Stimulated activated naive CD8-positive, alpha-beta T cell treated with anti-CD3 and anti-CD28 coated beads, Interleukin-15, Interleukin-2, amounts not matched to agents 100 ng/mL and 50 ng/mL, for 24 hours (primary cell): ENCODE results near the gene LHX4.
A peak's percentile ranks its signal among the peaks of the same experiment; 100 is the strongest.

Experiments
- H3K27ac Mint-ChIP-seq: one replicate; pipeline ENCODE4 v1.8.0; 2021; ENCODE audit warnings: mild to moderate bottlenecking, mixed read lengths
- H3K27me3 Mint-ChIP-seq: one replicate; pipeline ENCODE4 v1.8.0; 2021; ENCODE audit warnings: mixed read lengths
- H3K36me3 Mint-ChIP-seq: one replicate; pipeline ENCODE4 v1.8.0; 2021; ENCODE audit warnings: low read depth, mixed read lengths
- H3K4me1 Mint-ChIP-seq: one replicate; pipeline ENCODE4 v1.8.0; 2021; ENCODE audit warnings: low read depth, mixed read lengths
- H3K4me3 Mint-ChIP-seq: one replicate; pipeline ENCODE4 v1.8.0; 2021; ENCODE audit warnings: mild to moderate bottlenecking, mixed read lengths
- H3K9me3 Mint-ChIP-seq: one replicate; pipeline ENCODE4 v1.8.0; 2021; ENCODE audit warnings: mixed read lengths

Gene LHX4

DNA sequence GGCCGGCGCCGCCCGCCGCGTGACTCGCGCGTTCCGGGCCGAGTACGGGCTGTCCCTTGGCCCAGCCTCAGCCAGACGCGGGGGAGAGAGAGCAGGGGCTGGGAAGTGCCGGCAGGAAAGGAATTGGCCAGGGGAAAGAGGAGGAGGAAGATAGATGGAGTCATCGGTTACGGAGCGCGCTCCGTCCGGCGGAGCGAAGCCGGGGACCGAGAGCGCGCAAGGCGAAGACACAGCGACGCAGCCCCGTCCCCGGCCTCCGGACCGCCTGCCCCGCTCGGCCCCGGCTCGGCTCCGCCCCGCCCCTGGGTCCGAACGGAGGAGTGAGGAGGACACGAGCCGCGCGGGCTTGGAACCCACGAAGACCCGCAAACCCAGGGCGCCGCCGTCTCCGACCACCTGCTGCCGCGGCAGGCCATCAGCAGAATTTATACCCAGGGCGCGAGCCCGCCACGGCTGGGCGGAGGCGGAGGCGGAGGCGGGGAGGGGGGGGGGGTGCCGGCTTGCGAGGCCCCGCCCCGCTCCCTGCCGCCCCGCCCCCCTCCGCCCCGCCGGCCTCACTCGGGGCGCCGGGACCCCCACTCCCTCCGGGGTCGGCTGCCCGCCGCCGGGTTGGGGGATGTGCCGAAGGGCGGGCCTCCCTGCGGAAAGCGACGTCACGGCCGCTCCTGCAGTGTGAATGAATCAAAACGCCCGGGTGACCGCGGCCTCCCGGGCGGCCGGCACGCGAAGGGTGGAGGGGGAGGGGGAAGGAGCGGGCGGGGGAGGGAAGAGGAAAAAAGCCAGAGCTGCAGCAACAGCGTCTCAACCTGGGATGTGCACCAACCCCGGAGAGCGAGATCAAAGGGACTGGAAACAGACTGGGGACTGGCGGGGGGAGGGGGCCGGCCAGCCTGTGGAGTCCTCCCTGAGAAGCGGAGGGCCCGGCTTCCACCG, at the start of gene LHX4:
TSS of gene LHX4 (plus strand) at position 782 of the 933 bp plus-strand sequence. CDS start 266 bp downstream, outside the sequence.
- H3K36me3 Mint-ChIP-seq = no peaks in the 10 kb centered on the region
- no peak within 1 kb of the TSS for H3K27ac Mint-ChIP-seq
- peaks cover 29% of the 10 kb centered on the region for H3K4me1 Mint-ChIP-seq
- H3K4me3 Mint-ChIP-seq = peak within 1 kb of the TSS; percentile 73
- H3K9me3 Mint-ChIP-seq = no peaks in the 10 kb centered on the region
- peaks cover 78% of the 10 kb centered on the region for H3K27me3 Mint-ChIP-seq

DNA sequence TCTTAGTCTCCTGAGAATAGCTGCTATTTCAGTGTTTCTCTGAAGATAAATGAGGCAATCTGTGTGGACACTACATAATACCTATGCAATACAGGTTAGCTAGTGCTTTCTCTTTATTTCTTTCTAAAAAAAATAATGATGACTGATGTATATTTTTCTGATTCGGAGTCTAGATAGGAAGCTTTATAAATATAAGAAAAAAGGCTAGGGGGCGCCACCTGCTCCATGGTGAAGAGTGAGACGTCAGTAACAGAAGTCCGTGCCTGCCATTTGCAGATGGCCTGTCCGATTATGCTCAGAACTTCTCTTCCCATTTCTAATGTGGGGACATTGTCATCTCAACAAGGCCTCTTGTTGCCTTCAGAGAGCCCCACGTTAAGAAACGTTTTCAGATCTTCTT, 49.0 kb upstream of the LHX4 start:
- H3K4me3 Mint-ChIP-seq = no peak overlapping the region
- H3K27me3 Mint-ChIP-seq = no peaks in the 10 kb centered on the region
- peaks cover 9% of the 10 kb centered on the region for H3K36me3 Mint-ChIP-seq
- no peaks in the 10 kb centered on the region for H3K9me3 Mint-ChIP-seq
- no peak overlapping the region for H3K27ac Mint-ChIP-seq
- H3K4me1 Mint-ChIP-seq = no peaks in the 10 kb centered on the region

DNA sequence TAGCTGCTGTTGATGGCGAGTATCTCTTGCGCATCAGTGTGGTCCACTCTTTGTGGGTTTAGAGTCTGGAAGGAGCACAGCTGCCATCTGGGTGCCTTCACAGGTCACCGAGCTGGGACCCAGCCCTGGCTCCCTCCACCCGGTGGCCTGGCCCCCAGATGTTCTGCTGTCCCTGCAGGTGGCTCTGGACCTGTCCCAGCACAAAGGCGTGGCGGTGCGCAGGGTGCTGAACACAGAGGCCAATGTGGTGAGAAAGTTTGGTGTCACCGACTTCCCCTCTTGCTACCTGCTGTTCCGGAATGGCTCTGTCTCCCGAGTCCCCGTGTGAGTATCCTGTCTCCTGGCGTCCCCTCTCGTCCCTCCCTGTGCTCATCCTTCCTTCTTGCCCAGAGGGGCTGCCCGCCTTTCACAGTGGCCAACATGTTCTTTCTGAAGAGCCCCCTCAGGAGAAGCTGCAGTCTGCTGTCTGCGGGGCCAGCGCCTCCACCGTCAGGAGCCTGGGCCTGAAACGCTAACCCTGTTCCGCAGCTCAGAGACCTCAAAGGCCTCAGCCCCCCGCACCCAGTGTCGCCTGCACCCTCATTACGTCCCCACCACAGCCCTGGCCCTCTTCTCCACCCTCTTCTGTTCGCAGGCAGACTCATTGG, 47.9 kb upstream of the LHX4 start:
- Mint-ChIP-seq H3K27ac (no peak overlapping the region), H3K4me3 (no peak overlapping the region), H3K9me3 (no peaks in the 10 kb centered on the region), H3K4me1 (no peaks in the 10 kb centered on the region), H3K36me3 (peaks cover 11% of the 10 kb centered on the region), H3K27me3 (no peaks in the 10 kb centered on the region)

DNA sequence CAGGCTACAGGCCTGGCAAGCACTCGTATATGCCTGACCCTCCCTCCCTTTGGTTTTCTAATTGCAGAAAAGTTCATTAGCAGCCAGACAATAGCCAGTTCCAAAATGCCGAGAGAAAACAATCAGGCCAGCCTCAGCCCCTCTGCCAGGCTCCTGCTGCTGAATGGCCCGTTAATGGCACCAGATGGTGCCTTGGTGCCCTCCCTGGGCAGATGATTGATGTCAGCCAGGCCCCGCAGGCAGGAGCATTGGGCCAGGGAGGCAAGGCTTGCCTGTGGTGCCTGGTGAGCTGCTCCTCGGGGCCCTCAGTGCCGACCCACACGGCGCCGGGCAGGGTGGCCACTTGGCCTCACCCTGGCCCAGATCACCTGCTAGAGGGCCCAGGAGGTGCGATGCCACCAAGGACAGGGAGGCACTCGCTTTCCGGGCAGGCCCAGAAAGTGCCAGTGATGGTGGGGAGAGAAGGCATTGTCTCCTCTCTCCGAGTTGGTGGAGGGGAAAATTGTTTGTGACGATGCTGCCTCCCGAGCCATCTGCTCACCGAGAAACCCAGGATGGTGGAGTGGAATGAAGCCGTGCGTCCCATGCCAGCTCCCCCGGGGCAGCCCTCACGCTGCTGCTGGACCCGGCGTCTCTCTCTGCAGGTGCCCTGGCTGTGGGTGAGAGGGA, 47.3 kb upstream of the LHX4 start:
- no peaks in the 10 kb centered on the region for H3K4me1 Mint-ChIP-seq
- no peak overlapping the region for H3K27ac Mint-ChIP-seq
- H3K9me3 Mint-ChIP-seq = no peaks in the 10 kb centered on the region
- H3K36me3 Mint-ChIP-seq = peaks cover 13% of the 10 kb centered on the region
- no peaks in the 10 kb centered on the region for H3K27me3 Mint-ChIP-seq
- no peak overlapping the region for H3K4me3 Mint-ChIP-seq

DNA sequence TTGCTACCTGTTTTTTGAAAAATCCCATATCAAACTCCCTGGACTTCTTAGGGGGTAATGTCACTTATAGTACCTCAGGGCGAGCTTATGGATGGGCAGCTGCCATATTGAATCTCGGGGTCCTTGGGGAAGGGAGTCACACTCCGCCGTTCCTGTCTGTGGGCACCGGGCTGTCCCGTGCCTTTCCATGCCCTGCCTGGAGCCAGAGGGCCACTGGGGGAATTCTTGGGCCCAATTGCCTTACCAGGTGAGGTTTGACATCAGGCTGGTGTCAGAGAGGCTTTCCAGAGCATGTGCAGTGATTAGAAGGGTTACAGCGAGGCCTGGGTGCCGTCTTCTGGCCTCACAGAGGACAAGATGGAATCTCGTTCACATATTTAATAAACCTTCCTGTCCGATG, 46.6 kb upstream of the LHX4 start:
- H3K27me3 Mint-ChIP-seq = no peaks in the 10 kb centered on the region
- H3K27ac Mint-ChIP-seq = no peak overlapping the region
- no peaks in the 10 kb centered on the region for H3K9me3 Mint-ChIP-seq
- H3K4me1 Mint-ChIP-seq = no peaks in the 10 kb centered on the region
- no peak overlapping the region for H3K4me3 Mint-ChIP-seq
- peaks cover 14% of the 10 kb centered on the region for H3K36me3 Mint-ChIP-seq

DNA sequence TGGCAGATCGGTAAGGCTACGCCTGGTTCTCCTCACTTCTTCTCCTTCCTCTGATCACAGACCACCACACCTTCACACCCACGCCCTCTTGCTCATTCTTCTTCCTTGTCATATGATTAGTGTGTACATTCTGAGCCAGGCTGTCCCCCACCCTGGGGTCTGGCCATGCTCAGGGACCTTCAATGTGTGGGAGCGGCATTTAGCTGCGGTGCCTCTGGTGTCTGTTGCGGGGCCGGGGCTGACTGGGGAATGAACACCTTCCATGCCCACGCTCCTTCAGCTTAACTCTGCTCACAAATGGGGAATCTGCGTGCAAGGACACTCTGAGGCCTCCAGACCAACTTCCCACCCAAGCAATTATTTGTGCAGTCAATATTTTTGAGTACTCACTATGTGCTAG, 46.0 kb upstream of the LHX4 start:
- Mint-ChIP-seq H3K4me3 (no peak overlapping the region), H3K27me3 (no peaks in the 10 kb centered on the region), H3K27ac (no peak overlapping the region), H3K36me3 (peaks cover 14% of the 10 kb centered on the region), H3K9me3 (no peaks in the 10 kb centered on the region), H3K4me1 (no peaks in the 10 kb centered on the region)

DNA sequence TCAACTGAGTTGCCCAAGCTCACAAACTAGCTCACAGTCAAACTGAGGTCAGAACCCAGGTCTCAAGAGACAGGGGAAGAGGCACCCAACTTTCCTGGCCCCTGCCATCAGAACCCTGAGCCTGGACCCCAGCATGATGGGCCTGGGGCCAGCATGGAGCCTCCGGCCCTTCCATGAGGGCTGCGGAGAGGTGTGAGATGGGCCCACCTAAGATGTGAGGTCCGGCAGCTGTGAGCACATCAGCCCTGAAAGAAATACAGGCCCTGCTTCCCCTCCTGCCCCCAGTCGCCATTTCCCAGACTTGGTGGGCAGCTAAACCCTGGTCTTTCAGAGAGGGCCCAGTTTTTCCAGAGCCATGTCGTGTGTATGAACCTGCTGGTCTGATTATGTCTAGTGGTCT, 44.8 kb upstream of the LHX4 start:
- Mint-ChIP-seq H3K27ac (no peak overlapping the region), H3K4me1 (no peaks in the 10 kb centered on the region), H3K36me3 (peaks cover 19% of the 10 kb centered on the region)

DNA sequence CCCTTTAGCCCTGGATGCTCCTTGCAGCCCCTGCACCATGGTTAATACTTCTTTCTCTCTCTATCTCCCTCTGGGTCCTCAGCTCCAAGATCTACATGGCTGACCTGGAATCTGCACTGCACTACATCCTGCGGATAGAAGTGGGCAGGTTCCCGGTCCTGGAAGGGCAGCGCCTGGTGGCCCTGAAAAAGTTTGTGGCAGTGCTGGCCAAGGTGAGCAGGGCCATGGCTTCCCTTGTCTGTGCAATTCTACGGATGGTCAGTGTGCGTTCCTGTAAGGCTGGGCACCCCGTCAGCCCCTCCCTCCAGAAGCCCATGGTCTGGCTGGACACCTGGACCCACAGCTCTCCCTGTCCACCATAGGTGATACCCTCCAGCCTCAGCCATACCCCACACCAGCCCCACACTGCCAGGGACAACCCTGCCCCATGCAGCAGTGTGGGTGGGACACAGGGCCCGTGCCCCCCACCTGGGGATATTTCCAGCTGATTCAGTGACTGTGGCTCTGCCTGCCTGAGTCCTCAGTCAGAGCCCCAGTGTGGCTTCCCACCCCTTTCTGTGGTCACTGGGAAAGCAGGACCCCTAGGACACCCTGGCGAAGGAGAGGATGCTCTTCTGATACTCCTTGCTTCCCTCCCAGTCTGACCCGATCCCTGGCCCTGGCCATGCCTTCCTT, 44.0 kb upstream of the LHX4 start:
- Mint-ChIP-seq H3K27ac (no peak overlapping the region), H3K27me3 (no peaks in the 10 kb centered on the region), H3K4me3 (no peak overlapping the region), H3K4me1 (no peaks in the 10 kb centered on the region), H3K36me3 (peaks cover 21% of the 10 kb centered on the region), H3K9me3 (no peaks in the 10 kb centered on the region)

More for the DNA sequence above, 44.8 kb upstream of the LHX4 start:
- H3K4me3 Mint-ChIP-seq = no peak overlapping the region
- no peaks in the 10 kb centered on the region for H3K27me3 Mint-ChIP-seq
- H3K9me3 Mint-ChIP-seq = no peaks in the 10 kb centered on the region

DNA sequence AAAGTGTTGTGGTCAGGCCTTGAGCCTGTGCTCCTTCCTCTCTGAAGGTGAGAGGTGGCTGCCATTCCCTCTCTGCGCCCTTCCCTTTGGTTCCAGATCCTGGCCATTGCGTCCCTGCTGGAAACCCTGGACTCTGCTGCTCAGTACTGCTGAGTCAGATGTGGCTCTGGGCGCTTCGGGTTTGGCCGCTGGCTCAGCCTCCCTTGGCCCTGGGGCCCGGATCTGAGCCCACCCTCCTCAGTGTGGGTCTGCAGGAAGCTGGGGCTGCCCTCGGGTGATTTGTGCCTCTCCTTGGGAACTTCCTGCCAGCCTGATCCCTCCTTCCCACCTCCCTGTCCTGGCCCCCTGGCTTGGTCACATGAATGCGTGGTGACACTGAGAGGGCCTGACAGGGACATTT, 43.2 kb upstream of the LHX4 start:
- Mint-ChIP-seq H3K4me1 (peaks cover under 1% of the 10 kb centered on the region), H3K9me3 (no peaks in the 10 kb centered on the region), H3K27ac (no peak overlapping the region), H3K4me3 (no peak overlapping the region), H3K36me3 (peaks cover 25% of the 10 kb centered on the region), H3K27me3 (no peaks in the 10 kb centered on the region)

DNA sequence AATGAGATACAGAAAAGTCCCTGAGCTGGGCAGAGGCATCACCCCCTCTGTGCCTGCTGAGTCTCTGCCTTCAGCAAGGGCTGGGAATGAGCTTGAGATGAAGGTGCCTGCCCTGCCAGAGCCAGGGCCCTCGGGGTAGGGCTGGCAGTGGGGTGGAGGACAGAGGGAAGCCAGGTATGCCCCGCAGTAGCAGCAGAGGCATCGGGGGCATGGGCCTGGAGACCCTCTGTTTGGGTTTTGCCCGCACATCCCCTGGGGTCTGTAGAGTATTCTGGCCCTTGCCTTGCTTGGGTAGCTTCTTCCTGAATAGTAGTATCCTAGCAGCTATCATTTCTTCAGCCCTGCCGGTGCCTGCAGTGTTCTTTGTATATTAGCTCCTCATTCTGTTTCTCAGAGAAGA, 42.4 kb upstream of the LHX4 start:
- Mint-ChIP-seq H3K27ac (no peak overlapping the region), H3K27me3 (no peaks in the 10 kb centered on the region), H3K9me3 (no peaks in the 10 kb centered on the region), H3K36me3 (peaks cover 27% of the 10 kb centered on the region), H3K4me3 (no peak overlapping the region), H3K4me1 (peaks cover 7% of the 10 kb centered on the region)

DNA sequence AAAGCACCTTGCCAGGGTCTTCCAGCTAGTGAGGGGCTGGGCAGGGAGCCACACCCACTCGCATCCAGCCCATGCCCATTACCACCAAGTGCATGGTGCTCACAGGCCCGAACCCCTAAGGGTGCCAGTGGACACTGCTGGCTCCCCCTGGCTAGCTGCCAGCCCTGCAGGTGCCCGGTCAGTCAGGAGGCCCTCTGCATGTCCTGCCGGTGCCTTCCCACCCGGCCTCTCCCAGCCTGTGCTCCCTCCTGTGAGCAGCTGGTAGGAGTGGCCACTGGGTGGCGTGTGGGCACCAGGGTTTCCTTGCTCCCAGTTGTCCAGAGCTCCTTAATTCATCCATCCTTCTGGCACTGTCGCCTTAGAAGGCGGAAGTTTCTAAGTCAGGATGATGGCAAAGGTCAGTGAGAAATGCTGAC, 42.0 kb upstream of the LHX4 start:
- H3K4me1 Mint-ChIP-seq = peaks cover 7% of the 10 kb centered on the region
- peaks cover 27% of the 10 kb centered on the region for H3K36me3 Mint-ChIP-seq
- H3K4me3 Mint-ChIP-seq = no peak overlapping the region
- no peaks in the 10 kb centered on the region for H3K9me3 Mint-ChIP-seq
- no peaks in the 10 kb centered on the region for H3K27me3 Mint-ChIP-seq
- no peak overlapping the region for H3K27ac Mint-ChIP-seq

DNA sequence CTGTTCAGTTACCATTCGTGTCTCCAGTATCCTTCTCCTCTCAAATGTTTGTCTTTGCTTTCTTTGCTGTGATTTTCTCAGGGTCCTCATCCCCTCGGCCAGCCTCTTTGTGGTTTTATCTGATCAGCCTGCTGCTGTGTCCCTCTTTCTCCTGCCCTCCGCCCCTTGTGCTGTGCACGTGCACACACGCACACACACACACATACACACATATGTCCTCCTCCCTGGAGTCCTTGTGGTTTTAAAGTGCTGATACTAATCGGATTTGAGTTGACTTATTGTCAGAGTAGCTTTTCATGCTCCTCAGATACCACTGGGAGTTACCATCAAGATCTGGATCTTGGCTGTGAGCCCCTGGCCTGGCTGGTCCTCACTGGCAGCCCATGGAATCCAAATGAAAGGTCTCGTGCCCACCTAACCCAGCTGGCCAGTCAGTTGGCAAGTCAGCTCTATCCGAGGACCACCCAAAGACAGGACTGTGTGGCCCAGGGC, 41.3 kb upstream of the LHX4 start:
- peaks cover 7% of the 10 kb centered on the region for H3K4me1 Mint-ChIP-seq
- H3K27me3 Mint-ChIP-seq = no peaks in the 10 kb centered on the region
- no peak overlapping the region for H3K4me3 Mint-ChIP-seq
- peaks cover 27% of the 10 kb centered on the region for H3K36me3 Mint-ChIP-seq
- no peak overlapping the region for H3K27ac Mint-ChIP-seq
- H3K9me3 Mint-ChIP-seq = no peaks in the 10 kb centered on the region

DNA sequence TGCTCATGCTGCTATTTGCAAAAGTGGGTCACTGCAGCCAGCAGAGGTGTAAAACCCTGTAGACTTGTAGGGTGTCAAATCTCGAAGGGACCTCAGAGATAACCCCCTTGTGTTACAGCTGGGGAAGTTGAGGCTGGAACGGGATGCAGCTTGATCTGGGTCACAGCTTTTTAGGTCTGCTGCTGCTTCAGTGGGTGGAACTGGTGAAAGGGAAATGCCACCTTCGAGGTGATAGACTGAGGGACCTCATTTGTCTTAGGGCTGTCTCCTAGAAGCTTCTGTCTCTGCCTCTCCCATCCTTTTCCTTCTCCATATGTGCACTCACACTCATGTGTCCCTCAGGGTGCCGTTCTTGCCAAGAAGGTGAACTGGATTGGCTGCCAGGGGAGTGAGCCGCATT, 40.0 kb upstream of the LHX4 start:
- H3K27ac Mint-ChIP-seq = no peak overlapping the region
- no peak overlapping the region for H3K4me3 Mint-ChIP-seq
- H3K9me3 Mint-ChIP-seq = no peaks in the 10 kb centered on the region
- peaks cover 27% of the 10 kb centered on the region for H3K36me3 Mint-ChIP-seq
- H3K27me3 Mint-ChIP-seq = no peaks in the 10 kb centered on the region
- H3K4me1 Mint-ChIP-seq = peaks cover 7% of the 10 kb centered on the region

DNA sequence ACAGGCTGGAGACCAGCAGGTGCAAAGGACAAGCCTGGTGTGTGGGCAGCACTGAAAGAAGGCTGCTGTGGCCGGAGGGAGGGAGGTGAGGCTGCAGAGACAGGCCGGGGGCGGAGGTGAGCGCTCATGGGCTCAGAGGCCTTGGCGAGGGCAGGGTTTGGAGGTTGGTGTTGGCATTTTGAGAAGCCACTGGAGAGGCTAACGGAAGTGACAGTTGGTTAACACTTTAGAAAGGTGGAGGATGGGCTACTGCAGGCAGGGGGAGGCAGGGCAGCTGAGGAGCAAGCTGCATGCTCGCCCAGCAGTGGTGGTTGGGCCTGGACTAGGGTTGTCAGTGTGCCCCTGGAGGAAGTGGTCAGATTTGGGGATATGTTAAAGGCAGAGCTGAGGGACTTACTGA, 37.9 kb upstream of the LHX4 start:
- H3K4me1 Mint-ChIP-seq = peaks cover 7% of the 10 kb centered on the region
- peaks cover 24% of the 10 kb centered on the region for H3K36me3 Mint-ChIP-seq
- H3K27me3 Mint-ChIP-seq = no peaks in the 10 kb centered on the region
- H3K9me3 Mint-ChIP-seq = no peaks in the 10 kb centered on the region
- H3K4me3 Mint-ChIP-seq = no peak overlapping the region
- H3K27ac Mint-ChIP-seq = no peak overlapping the region
